GM18502 (cell line): ENCODE data around the gene DNAH10.

Source experiments
- ATAC-seq: cut with Tn5 transposase; IDR thresholded peaks from one replicate; pipeline ENCODE4 v1.9.1; 2021; ENCODE audit warnings: mild to moderate bottlenecking; ENCODE audit not compliant: unreplicated experiment, poor library complexity

DNAH10 gene

DNA sequence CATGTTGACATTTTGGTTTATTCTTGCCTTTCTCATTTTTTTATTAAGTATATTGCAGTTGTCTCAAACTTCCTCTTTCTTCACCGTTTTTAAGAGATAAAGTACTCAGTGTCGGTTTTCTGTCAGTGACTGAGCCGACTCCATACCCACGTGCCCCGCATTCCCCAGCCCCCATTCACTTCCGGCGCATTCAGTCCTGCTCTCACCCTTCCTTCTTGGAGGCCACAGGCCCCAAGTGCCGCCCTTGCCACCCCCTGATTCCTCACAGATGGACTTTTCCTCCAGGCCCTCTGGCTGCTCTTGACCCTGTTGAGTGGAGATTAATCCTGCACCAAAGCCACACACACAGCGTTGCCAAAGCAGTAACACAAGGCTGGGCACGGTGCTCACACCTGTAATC lies 19.1 kb upstream of the DNAH10 start:
- no peak for ATAC-seq

DNA sequence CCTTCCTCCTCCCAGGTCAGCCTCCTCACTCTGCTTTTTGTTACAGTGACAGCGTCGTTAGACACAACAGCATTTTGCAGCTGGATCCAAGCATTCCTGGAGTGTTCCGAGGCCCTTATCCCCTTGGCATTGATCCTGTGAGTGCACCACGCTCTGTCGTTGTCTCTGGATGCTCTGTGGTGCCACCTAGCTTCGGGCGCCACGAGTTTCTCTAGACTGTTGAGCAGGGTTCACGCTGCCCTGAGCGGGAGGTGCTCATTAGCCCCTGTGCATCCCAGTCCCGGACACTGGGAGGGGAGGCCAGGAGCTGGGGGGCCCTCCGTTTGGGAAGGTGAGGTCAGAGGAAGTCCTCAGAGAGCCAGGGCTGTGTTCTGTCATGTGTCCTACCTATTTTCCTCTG lies 17.3 kb upstream of the DNAH10 start:
- no peak for ATAC-seq

- no peak for ATAC-seq
These were observed 14.8 kb upstream of the DNAH10 start for GRCh38 chr12:123747309-123747708.

DNA sequence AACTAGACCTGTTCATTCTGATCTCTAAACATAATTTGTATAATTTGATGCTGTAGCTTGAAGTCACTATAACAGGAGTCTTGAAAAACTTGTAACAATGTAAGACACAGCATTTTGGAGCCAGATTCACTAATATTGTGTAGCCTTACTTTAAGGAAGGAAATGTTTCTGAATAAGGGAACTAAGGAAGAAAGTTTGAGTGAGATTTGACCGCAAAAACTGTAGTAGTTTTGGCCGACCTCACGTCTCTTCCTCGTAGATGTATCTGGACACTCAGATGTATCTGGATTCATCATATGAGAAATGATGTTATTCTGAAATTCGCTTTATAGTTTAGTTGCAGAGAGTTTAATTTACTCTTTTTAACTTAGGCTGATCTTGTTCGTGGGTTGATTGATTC lies 13.9 kb upstream of the DNAH10 start:
- ATAC-seq, result no peak

GRCh38 chr12:123748661-123749060 lies 13.4 kb upstream of the DNAH10 start:
- no peak for ATAC-seq

- ATAC-seq, result no peak
These were observed 12.7 kb upstream of the DNAH10 start for GRCh38 chr12:123749355-123749754.

- ATAC-seq, result no peak
These were observed 11.9 kb upstream of the DNAH10 start for GRCh38 chr12:123750159-123750656.

DNA sequence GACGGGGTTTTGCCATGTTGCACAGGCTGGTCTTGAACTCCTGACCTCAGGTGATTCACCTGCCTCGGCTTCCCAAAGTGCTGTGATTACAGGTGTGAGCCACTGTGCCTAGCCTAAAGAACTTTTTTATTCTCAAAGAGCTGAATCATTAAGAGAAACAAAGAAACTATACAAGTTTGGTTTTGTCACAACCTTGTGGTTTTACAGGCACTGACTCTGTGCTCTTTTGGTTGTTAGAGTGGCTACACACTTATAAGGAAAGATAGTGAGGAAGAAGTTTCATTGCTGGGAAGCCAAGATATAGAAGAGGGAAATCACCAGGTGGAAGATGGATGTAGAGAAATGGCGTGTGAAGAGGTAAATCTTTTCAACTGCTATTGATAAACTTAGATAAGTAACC lies 10.1 kb upstream of the DNAH10 start:
- no peak for ATAC-seq

- ATAC-seq, result no peak
These were observed 7.9 kb upstream of the DNAH10 start for GRCh38 chr12:123754041-123754772.

GRCh38 chr12:123757561-123757960 lies 4.5 kb upstream of the DNAH10 start:
- ATAC-seq, result no peak

DNA sequence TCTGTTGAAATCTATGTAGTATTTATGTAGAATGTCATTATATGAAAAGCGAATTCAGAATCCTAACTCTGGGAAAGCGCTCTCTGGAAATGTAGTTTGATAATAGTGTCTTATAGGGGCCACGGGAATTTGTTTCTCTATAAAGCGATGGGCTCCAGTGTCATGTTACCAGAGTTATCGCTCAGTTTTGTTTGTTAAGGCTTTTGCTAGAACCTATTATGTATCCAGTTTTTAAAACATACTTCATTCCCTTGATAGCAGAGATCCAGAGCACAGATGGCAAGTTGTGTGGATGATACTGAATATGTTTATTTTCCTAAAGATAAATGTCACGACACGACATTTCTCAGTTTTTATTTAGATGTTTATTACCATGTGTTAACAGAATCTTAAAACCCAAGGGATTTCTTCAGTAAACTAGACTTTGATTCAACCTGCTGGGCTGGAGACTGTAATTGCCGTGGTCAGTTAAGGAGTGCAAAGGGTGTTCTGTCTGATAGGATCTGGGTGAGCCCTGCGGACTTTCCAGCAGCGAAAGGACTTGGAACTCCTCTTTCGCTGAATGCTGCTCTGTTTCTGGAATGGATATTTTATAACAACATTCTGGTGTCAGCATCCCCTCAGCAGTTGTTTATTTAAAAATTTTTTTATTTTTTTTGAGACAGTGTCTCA lies 1.7 kb upstream of the DNAH10 start:
- ATAC-seq, result no peak

- no peak for ATAC-seq
These were observed 583 bp downstream of the DNAH10 start for GRCh38 chr12:123762715-123763052.

DNA sequence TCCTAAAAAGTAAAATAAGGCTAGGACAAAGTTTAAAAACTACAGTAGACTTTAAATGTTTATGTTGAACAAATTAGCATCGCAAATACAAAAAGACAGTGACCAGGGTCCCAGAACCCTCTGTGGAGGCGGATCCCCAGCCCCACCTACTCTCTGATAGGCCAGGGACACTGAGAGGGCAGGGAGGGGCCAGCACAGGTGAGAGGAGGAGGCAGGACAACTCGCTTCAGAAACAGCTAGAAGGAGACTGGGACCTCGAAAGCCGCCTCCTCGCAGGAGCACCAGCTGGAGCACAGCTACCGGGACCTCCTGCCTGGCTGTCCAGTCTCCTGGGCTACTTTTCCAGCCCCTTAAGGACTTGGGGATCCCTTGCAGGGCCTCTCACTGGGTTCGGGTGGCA lies 992 bp downstream of the DNAH10 start:
- ATAC-seq, result no peak

DNA sequence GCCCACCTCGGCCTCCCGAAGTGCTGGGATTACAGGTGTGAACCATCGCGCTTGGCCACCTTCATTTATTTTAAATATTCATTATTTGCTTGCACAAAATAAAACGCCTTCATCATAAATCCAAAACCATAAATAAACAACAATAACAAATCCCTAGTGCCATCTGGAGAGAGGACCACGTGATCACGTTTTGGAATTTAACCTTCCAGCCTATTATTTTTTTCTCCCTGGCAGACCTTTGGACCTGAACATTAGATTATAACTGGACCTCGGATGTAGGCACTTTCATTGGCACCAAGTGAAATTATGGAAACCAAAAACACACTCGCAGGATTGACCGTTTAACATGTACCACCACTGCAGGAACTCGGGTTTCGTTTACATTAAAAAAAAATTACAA lies 2.0 kb downstream of the DNAH10 start:
- no peak for ATAC-seq

DNA sequence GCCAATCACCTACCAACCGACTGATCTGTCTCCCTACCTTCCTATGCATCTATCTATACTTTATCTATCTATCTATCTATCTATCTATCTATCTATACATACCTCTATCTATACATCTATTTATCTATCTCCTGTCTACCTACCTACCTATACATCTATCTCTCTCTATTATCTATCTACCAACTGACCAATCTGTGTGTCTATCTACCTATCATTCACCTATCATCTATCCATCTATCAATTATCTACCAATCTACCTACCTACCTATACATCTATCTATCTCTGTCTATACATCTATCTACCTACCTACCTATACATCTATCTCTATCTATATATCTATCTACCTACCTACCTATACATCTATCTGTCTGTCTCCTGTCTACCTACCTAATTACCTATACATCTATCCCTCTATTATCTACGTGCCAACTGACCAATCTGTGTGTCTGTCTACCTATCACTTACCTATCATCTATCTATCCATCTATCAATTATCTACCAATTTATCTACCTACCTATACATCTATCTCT lies 3.5 kb downstream of the DNAH10 start:
- no peak for ATAC-seq

GRCh38 chr12:123767613-123768012 lies 5.5 kb downstream of the DNAH10 start:
- peak; percentile 91 for ATAC-seq

GRCh38 chr12:123771261-123771660 lies 9.2 kb downstream of the DNAH10 start:
- ATAC-seq, result no peak

- no peak for ATAC-seq
These were observed 10.0 kb downstream of the DNAH10 start for GRCh38 chr12:123772074-123772473.

GRCh38 chr12:123773375-123773774 lies 11.3 kb downstream of the DNAH10 start:
- no peak for ATAC-seq

DNA sequence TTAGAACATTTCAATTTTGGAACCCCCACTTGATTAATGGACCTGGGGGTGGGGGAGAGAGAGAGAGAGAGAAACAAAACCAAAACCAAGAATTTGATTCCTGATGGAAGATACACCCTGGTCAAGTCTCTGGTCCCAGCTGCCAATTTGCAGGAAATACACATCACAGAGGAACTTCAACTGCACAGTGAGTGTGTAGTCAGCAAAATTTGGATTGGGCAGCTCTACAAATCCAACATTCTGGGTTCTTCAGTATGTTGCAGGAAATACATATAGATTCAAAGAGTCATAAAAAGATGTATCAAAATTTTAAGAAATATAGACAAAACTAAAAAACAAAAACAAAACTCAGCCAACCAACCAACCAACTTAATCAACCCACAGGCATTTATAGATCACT lies 17.4 kb downstream of the DNAH10 start:
- no peak for ATAC-seq

DNA sequence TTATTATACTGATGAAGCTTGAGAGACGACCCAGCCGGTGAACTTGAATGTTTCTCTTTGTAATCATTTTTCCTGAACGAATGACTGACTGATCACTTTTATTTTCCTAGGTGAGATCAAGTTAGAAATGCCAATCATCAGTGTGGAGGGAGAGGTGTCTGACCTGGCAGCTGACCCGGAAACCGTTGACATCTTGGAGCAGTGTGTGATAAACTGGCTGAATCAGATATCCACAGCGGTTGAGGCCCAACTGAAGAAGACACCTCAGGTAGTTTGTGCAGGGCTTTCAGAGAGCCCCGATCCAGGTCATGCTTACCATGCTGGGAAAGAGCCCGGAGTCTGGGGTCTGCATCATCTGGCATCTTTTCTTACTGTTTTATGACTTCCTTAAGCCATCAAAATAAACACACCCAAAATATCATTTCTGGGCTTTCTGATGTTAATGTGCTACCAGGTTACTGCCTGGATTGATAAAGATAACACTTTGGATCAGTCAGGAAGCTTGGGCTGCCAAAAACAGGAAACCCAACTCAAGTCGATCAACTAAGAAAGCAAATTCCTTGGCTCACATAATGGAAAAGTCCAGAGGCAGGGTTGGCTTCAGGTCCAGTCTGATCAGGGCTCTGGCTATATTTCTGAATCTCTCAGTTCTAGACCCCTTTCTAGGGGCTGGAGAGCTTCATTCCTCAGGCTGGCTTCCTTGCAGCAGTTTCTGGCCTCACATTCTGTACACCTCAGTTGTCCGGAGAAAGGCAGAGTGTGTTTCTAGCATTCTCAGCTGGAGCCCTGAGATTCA lies 21.1 kb downstream of the DNAH10 start:
- ATAC-seq, result no peak
